ENCODE data around the gene PGA4. TPM values are rescaled to one million over a fixed set of nuclear protein-coding genes. Genes with fewer than 3 reads are reported as not detected.

The PGA4 gene
- total RNA-seq, 8 experiments from 2014 or later = 0.11 to 1.5 (median 0.35) TPM; not detected in 1

DNA sequence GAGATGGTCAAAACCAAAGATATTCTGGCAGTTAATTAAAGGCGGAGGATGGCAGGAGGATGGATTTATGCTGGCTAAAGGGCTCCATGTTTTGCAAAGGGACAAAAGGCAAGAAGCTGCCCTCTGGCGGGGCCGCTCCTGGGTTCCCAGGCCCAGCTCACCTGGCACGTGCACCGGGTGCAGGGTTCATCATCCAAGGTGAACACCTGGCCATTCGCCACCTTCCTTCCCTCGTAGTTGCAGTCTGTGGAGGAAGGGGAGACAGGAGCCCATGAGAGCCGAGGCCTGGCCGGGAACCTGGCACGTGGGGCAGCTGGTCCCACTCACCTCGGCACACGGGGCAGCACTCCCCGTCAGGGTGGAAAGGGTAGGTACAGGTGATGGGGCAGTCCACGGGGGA lies 42.6 kb downstream of the PGA4 start:
- H3K4me3 ChIP-seq = no peak overlapping the region

DNA sequence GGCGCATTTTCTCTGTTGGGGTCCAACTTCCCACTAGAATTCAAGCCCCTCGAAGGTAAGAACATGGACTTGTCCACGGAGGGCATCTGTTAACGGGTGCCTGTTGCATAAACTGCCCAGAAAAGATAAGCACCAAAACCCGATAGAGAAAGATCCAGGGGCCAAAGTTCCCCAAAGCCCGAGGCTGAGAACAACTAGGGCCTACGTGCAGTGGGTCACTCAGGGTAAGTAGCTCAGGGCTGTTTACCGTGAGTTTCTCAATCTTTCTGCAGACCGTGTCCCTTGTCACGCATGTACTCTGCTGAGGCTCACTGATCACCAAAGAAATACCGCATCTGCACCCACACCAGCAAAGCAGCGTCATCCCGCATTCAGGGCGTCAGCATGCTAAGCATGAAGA lies 43.2 kb downstream of the PGA4 start:
- WGBS, 10 experiments = 80 to 100% (median 93%) methylated on average over 1 to 11 of the region's 14 CpGs; no CpG with 5 or more reads in 4 of the 10 experiments
- ATAC-seq (replicated peaks in 6 of 8) = no peak
- in situ Hi-C loops (cut with MboI; ENCODE audit: low pct_unique_long_range_greater_than_20kb in 2 of 9, low sequenced_read_pairs in 9 of 9, unreplicated experiment in 9 of 9) = no loop called here
- Histone ChIP-seq H3K4me1 (replicated peaks in 1 of 2) (no peaks in the 10 kb centered on the region), H3K27ac (no peak overlapping the region), H3K4me3 (no peak overlapping the region)

More for the DNA sequence above, 42.6 kb downstream of the PGA4 start:
- Histone ChIP-seq H3K4me1 (replicated peaks in 1 of 2) (no peaks in the 10 kb centered on the region), H3K27ac (no peak overlapping the region)
- 96 to 100% (median 100%) methylated on average over 1 to 3 of the region's 14 CpGs; no CpG with 5 or more reads in 7 of the 10 experiments for WGBS, 10 experiments
- in situ Hi-C loops (cut with MboI; ENCODE audit: low pct_unique_long_range_greater_than_20kb in 2 of 9, low sequenced_read_pairs in 9 of 9, unreplicated experiment in 9 of 9) = no loop called here
- no peak for ATAC-seq (replicated peaks in 6 of 8)

DNA sequence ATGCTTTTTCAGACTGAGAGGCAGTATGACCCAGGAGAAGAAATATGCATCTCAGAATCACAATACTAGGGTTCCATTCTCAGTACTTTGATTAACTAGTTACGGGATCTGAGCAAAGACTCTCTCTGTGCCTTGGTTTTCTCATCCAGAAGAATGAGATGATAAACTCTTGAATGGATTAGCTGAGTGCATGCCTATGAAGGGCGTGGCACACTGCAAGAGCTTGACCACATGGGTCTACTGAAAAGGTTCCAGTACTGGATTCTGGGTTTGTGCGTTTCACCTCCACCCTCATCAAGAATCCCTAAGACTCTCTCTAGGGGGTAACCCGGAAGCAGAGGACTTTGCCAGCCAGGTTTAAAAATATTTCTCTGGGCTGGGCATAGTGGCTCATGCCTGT lies 44.5 kb downstream of the PGA4 start:
- no peak overlapping the region for H3K4me3 ChIP-seq
- in situ Hi-C loops (cut with MboI; ENCODE audit: low pct_unique_long_range_greater_than_20kb in 2 of 9, low sequenced_read_pairs in 9 of 9, unreplicated experiment in 9 of 9) = no loop called here
- H3K27ac ChIP-seq = no peak overlapping the region
- WGBS, 10 experiments = 25 to 100% (median 90%) methylated on average over 2 to 4 of the region's 4 CpGs; no CpG with 5 or more reads in 4 of the 10 experiments
- peak in 3 of 8 experiments; percentile 70 to 95 (median 85) for ATAC-seq (replicated peaks in 6 of 8)
- no peaks in the 10 kb centered on the region for H3K4me1 ChIP-seq (replicated peaks in 1 of 2)

DNA sequence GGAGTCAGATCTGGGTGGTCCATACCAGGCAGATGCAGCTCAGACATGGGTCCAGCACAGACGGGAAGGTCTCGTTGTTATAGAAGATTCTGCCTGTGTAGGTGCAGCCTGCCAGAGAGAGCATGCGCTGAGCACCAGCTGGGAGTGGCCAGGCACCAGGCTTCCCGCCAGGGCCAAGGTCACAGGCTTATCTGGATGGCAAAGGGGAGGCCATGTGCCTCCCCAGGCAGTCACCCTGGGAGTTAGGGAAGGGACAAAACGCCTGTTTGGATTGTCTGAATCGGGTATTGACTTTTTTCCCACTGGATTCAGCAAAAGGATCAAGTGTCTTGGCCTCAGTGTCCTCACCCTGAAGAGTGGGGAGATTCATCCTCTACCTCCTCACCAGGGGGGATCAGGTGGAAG lies 45.3 kb downstream of the PGA4 start:
- ATAC-seq (replicated peaks in 6 of 8) = no peak
- Histone ChIP-seq H3K4me1 (replicated peaks in 1 of 2) (no peaks in the 10 kb centered on the region), H3K4me3 (no peak overlapping the region), H3K27ac (no peak overlapping the region)
- in situ Hi-C loops (cut with MboI; ENCODE audit: low pct_unique_long_range_greater_than_20kb in 2 of 9, low sequenced_read_pairs in 9 of 9, unreplicated experiment in 9 of 9) = no loop called here
- WGBS, 10 experiments = 68 to 100% (median 78%) methylated on average over 1 to 4 of the region's 6 CpGs; no CpG with 5 or more reads in 7 of the 10 experiments

DNA sequence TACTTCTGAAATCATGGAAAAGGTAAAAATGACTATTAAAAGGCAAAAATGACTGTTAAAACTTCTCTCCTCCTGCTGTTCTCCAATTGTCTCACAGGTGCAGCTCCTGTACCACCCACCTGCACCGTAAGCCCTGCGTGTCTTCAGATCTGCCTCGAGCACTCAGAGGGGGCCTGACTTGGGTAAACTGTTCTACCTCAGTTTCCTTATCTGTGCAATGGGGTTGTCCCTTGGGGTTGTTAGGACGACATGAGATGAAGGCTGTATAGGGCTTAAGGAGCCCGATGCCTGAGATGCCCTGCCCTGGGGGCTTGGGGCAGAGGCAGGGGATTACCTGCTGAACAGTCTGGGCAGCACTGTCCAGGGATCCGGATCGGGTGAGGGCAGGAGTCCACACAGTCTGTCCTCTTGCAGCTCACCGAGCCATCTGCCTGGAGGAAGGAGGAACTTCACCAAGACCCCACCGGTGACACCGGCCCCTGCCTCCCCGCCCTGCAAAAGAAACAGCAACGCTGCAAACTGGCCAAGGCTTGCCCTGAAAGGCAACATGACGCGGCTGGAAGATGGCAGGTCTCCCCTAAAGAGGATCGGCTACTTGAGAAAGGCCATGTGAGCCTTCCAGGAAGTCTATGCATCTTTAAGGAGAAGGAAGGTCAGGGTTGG lies 46.6 kb downstream of the PGA4 start:
- no peak for ATAC-seq (replicated peaks in 6 of 8)

DNA sequence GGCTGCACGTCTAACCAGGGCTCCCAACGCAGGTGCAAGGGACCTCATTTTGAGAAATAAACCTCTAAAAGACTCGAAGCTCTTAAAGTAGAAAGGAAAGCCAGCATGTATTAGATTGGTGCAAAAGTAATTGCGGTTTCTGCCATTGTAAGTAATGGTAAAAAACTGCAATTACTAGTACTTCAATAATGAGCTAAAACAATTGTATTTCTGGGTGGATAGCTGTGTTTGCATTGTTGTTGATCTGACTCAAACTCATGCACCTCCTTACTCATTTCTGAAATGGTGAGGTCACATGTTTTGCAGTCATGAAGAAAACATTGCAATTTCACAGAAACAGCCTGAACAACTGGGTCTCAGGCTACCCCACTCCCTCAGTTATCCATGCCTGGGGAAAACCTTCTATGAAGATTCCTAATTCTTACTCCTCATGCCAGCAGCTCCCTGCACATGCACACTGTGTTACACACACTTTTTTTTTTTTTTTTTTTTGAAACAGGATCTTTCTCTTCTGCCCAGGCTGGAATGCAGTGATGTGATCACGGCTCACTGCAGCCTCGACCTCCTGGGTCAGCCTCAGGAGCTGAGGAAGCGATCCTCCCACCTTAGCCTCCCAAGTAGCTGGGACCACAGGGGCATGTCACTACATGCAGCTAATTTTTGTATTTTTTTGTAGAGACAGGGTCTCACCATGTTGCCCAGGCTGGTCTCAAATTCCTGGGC lies 48.4 kb downstream of the PGA4 start:
- H3K4me1 ChIP-seq (replicated peaks in 1 of 2) = no peaks in the 10 kb centered on the region
- no peak overlapping the region for H3K4me3 ChIP-seq
- ATAC-seq (replicated peaks in 6 of 8) = peak in 2 of 8 experiments; percentile 9 to 30
- no peak overlapping the region for H3K27ac ChIP-seq
- in situ Hi-C loops (cut with MboI; ENCODE audit: low pct_unique_long_range_greater_than_20kb in 2 of 9, low sequenced_read_pairs in 9 of 9, unreplicated experiment in 9 of 9) = no loop called here
- WGBS, 10 experiments = 38 to 93% (median 83%) methylated on average over 1 to 7 of the region's 7 CpGs; no CpG with 5 or more reads in 3 of the 10 experiments

More for the DNA sequence above, 46.6 kb downstream of the PGA4 start:
- Histone ChIP-seq H3K4me1 (replicated peaks in 1 of 2) (no peaks in the 10 kb centered on the region), H3K27ac (no peak overlapping the region), H3K4me3 (no peak overlapping the region)
- in situ Hi-C loops (cut with MboI; ENCODE audit: low pct_unique_long_range_greater_than_20kb in 2 of 9, low sequenced_read_pairs in 9 of 9, unreplicated experiment in 9 of 9) = no loop called here
- WGBS, 10 experiments = 86 to 100% (median 90%) methylated on average over 2 to 8 of the region's 15 CpGs; no CpG with 5 or more reads in 4 of the 10 experiments

DNA sequence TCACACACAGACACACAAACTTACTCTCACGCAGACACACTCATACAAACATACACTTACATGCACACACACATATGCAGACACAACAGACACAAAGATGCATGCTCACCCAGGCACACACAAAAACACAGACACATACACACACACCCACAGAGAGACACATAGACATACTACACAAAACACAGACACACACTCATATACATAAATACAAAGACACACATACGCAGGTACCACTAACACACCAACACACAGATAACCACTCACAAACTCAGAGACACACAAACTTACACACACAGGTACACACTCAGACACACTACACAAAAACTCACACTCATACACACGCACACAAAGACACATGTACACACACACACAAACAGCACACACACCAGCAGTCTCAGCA lies 50.6 kb downstream of the PGA4 start:
- in situ Hi-C loops (cut with MboI; ENCODE audit: low pct_unique_long_range_greater_than_20kb in 2 of 9, low sequenced_read_pairs in 9 of 9, unreplicated experiment in 9 of 9) = no loop called here
- WGBS, 10 experiments = 70 to 100% (median 92%) methylated on average over 1 to 2 of the region's 3 CpGs; no CpG with 5 or more reads in 4 of the 10 experiments
- no peak overlapping the region for H3K4me3 ChIP-seq
- H3K27ac ChIP-seq = no peak overlapping the region
- no peak for ATAC-seq (replicated peaks in 6 of 8)
- no peaks in the 10 kb centered on the region for H3K4me1 ChIP-seq (replicated peaks in 1 of 2)

DNA sequence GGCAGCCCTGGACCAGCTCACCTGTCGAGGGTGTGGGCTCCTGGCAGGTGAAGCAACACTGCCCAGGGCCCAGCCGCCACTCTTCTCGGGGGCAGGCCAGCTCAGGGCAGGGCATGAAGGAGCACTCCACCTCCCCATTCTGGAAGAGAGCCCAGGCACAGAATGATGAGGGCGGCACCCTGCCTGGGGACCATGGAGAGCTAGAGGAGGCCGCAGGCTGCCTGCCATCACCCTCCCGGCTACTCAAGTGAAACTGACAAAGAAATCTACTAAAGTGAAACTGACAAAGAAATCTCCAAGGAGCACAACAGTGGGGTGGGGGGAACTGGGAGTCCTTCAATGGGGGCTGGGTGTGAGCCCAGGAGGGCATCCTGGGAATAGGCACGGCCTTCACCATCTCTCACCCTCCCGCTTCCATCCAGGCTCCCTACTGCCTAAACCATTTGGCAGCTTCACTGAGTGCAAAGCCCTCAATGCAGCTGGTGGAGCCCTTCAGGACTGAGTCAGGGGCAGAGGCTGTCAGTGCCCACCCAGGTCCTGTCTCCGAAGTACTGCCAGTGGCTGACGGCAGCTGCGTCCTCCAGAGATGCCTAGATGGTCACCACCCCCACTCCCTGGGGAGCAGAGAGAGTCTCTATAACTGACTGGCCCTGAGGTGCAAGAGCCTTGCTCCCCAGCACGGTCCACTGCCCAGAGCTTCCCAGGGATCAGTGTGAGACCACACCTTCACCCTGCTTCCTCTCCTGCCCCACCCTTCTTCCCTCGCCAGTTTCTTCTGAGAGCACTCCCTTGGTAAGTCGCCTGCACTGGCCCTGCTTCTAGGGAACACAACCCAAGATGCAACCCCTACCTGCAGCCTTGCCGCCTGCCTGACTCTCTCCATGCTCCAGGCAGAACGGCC lies 51.3 kb downstream of the PGA4 start:
- 0 to 100% (median 80%) methylated on average over 1 to 3 of the region's 16 CpGs; no CpG with 5 or more reads in 5 of the 10 experiments for WGBS, 10 experiments
- in situ Hi-C loops (cut with MboI; ENCODE audit: low pct_unique_long_range_greater_than_20kb in 2 of 9, low sequenced_read_pairs in 9 of 9, unreplicated experiment in 9 of 9) = no loop called here
- Histone ChIP-seq H3K4me3 (no peak overlapping the region), H3K27ac (no peak overlapping the region), H3K4me1 (replicated peaks in 1 of 2) (no peaks in the 10 kb centered on the region)
- ATAC-seq (replicated peaks in 6 of 8) = peak in 4 of 8 experiments; percentile 20 to 90 (median 63)

DNA sequence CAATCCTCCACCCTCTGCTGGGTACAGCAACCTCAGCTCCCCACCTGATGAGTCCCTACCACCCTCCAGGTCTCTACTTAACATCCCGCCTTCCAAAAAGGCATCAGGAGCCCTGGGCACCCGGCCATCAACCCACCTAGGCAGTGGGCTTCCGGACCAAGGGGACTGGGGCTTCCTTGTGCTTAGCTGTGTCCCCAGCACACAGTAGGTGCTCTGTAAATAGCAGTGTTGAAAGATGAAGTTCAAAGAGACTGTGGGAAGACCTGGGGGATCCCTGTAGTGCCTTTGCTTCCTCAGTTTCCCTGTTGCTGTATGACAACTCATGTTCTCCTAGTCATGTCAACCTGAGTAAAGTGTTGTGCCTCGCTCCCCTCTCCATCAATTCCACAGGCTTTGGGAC lies 51.9 kb downstream of the PGA4 start:
- H3K4me3 ChIP-seq = no peak overlapping the region
- H3K27ac ChIP-seq = no peak overlapping the region
- H3K4me1 ChIP-seq (replicated peaks in 1 of 2) = no peaks in the 10 kb centered on the region
- in situ Hi-C loops (cut with MboI; ENCODE audit: low pct_unique_long_range_greater_than_20kb in 2 of 9, low sequenced_read_pairs in 9 of 9, unreplicated experiment in 9 of 9) = no loop called here
- WGBS, 10 experiments = 100% methylated on average over 1 of the region's 4 CpGs; no CpG with 5 or more reads in 8 of the 10 experiments
- ATAC-seq (replicated peaks in 6 of 8) = no peak

DNA sequence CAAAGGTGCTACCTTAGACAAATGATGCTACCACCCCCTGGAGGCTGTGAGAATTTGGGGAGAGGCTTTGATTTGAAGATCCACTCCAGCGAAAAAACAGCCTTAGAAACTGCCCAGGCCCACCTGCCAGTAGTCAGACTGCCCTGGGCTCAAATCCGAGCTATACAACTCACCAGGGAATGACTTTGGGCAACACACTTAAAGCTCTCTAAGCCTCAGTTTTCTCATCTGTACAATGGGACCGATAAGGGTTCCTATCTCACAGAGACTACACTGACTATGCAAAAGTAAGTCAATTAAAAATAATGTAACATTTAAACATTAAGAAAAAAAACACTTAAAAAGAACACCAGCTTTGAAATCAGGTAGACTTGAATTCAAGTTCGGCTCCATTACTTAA lies 53.0 kb downstream of the PGA4 start:
- Histone ChIP-seq H3K4me1 (replicated peaks in 1 of 2) (no peaks in the 10 kb centered on the region), H3K27ac (no peak overlapping the region), H3K4me3 (no peak overlapping the region)
- WGBS, 10 experiments = 17 to 100% (median 91%) methylated on average over 1 to 4 of the region's 4 CpGs; no CpG with 5 or more reads in 2 of the 10 experiments
- no peak for ATAC-seq (replicated peaks in 6 of 8)
- in situ Hi-C loops (cut with MboI; ENCODE audit: low pct_unique_long_range_greater_than_20kb in 2 of 9, low sequenced_read_pairs in 9 of 9, unreplicated experiment in 9 of 9) = no loop called here

DNA sequence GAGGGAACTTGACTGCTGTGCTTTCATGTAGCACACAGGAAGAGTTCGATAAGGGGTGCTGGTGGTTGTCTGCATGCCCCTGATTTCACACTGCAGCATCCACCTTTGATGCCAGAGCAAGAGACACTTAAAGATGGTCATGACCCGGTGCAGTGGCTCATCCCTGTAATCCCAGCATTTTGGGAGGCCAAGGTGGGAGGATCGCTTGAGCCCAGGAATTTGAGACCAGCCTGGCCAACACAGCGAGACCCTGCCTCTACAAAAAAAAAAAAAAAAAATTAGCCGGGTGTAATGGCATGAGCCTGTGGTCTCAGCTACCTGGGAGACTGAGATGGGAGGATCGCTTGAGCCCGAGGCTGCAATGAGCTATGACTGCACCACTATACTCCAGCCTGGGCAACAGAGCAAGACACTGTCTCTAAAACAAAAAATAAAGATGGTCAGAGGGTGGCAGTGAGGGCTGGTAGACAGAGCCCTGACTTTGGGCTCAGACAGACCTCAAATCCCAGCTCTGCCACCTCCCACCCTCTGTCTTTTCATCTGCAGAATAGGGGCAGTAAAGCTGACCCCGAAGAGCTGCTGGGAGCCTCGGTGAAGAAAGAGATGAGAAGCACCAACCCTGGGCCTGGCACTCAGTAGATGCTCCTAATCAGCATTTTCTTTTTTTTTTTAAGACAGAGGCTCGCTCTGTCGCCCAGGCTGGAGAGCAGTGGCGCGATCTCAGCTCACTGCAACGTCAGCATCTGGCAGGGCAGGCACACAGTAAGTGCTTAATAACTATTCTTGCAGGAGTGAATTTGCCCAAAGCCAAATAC lies 55.2 kb downstream of the PGA4 start:
- Histone ChIP-seq H3K4me3 (no peak overlapping the region), H3K27ac (no peak overlapping the region), H3K4me1 (replicated peaks in 1 of 2) (peaks cover 0 to 9% of the 10 kb centered on the region in 2 donors)
- no peak for ATAC-seq (replicated peaks in 6 of 8)
- in situ Hi-C loops (cut with MboI; ENCODE audit: low pct_unique_long_range_greater_than_20kb in 2 of 9, low sequenced_read_pairs in 9 of 9, unreplicated experiment in 9 of 9) = no loop called here
- 50 to 80% (median 66%) methylated on average over 2 to 9 of the region's 14 CpGs; no CpG with 5 or more reads in 4 of the 10 experiments for WGBS, 10 experiments

DNA sequence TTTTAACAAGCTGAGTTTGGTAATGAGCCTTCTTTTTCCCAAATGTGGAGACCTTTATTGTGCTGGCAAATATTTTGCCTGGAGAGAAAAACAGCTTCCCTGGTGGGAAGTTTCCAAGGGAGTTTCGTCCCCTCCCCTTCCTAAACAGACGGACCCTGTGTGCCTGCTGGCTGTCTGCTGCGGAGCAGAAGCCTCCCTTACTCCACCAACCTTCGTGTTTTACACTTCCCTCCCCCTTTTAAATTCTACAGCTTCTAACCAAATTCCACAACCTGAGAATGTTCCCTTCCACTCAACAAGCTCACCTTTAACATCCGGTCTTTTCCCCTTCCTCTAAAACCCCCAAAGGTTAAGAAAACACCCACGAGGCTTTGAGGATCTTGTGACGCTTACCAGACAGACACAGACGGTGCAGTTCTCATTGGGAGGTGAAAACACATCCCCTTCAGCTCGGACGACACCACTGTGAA lies 55.9 kb downstream of the PGA4 start:
- 36 to 73% (median 62%) methylated on average over 2 to 9 of the region's 10 CpGs for WGBS, 10 experiments
- peaks cover 0 to 9% of the 10 kb centered on the region in 2 donors for H3K4me1 ChIP-seq (replicated peaks in 1 of 2)
- no peak overlapping the region for H3K27ac ChIP-seq
- no peak for ATAC-seq (replicated peaks in 6 of 8)
- no peak overlapping the region for H3K4me3 ChIP-seq
- in situ Hi-C loops (cut with MboI; ENCODE audit: low pct_unique_long_range_greater_than_20kb in 2 of 9, low sequenced_read_pairs in 9 of 9, unreplicated experiment in 9 of 9) = no loop called here
